NCI-H1436 treated with DMSO at 0.1 percent for 48 hours (cell line): ENCODE results near the gene PHIP.

Experiments
- DNase-seq: peaks from one replicate; lab custom pipeline; 2025; lab: John Stamatoyannopoulos, UW

Gene PHIP

DNA sequence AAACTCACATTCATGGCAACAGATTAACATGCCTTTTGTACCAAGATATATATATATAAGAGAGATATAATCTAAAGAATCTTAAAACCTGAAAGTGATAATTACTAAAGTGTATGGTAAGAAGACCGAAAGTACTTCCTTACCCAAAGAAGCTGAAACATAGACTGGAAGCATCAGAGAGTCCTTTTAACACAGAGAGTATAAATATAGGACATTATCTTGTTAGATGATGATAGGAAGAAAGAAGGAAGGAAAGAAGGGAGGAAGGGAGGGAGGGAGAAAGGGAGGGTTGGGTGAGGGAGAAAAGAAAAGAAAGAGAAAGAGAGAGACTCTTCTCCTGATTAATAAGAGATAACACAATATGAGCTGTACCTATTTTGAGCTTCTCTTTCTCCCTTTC lies 68.2 kb downstream of the PHIP start:
- no peak for DNase-seq

DNA sequence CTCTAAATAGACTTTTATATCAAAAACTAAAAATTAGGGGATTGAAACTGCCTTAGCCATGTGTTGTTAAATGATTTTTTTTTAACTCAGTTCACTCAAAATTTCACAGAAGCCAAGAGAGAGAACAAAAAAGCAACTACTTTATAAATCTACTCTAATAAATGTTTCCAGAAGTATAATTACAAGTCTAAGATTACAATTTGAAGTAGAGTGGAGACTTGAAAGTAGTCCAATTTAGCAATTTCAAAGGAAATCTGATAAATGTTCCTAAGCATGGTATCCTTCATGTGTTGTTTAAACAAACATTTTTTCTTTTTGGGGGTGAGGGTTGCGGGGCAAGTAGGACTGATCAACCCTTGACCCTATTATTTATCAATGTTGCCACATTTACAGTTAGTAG lies 72.6 kb downstream of the PHIP start:
- DNase-seq: no peak

DNA sequence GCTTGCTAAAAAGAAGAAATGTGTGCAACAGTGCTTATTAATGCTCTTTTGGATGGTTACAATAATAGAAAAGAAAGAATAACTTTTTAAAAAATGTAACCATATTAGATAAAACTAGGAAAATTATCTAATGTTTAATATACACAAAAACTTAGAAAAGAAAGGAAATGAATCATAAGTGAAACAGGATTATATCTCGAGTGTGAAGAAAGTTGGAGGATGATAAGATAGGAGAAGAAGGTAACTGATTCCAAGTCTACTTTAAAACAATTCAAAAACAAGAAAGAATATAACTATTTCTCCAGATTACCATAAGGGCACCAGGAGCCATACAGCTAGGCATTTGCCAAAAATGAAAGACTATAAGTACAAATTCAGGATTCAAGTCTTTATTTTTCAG lies 73.0 kb downstream of the PHIP start:
- DNase-seq: no peak

DNA sequence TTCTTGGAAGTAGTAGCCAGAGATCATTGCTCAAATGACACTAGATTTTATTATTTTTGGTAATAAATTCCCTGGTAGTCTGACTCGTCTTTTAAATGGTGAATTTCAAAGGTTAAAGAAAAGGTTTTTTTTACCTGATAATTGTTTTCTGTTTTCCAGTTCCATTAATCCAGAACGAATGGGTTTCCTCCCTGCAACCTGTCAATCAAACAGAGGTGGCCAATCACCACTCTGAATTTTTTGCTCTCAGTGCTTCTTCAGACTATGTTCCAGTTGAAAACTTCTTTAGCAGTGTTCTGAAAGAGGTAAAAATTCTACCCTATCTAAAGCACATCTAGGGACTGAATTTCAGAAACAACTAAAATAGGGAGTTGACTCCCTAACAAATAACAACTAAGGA lies 73.8 kb downstream of the PHIP start:
- DNase-seq: no peak

DNA sequence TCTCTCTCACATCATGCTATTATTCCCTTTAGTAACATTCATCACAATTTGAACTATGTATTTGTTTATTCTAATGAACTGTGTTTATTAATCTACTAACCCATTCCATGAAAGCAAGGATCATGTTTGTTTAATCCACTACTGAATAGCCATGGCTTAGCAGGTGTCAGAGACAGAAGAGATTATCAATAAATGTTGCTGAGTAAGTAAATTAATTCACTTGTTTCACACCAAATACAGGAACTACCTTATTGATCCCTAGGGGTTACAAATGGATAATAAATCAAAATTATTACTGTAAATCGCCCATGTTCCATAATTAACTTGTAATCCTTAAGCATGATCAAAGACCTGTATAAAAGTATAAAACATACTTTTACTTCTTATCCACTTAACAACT lies 76.6 kb downstream of the PHIP start:
- no peak for DNase-seq

DNA sequence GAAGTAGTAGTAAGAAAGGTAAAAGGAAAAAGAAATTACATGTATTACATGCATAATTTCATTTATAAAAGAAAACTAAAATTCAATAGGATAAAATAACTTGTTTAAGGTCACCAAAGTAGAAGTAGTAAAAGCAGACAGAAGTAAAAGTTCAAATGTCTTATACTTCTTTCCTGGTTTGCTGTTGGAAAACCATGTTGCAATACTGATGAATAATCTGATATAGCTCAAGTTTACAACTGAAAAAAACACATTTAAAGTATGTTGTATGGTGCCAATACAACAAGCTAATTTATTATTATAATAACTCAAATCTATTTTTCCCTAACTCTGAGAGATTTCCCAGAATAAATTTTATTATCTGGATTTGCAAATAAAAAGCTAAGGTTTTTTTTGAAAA lies 78.3 kb downstream of the PHIP start:
- no peak for DNase-seq

DNA sequence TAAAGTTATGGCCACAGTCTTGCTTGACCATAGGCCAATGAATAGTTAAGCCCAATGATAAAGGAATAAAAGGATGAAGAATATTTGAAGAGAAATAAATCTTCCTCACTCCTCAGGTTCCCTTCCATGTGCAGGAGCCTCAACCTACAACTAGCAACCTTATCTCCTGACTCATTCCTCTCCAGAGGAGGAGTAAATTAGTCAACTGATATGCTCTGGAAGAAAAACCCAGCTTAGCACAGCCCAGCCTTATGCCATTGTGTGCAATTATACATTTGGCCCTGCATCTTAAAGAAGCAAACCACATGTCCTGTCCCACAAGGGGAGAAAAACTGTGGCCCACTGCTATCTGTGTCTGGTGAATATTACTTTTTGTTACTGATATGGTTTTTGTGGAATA lies 82.1 kb downstream of the PHIP start:
- DNase-seq: no peak

DNA sequence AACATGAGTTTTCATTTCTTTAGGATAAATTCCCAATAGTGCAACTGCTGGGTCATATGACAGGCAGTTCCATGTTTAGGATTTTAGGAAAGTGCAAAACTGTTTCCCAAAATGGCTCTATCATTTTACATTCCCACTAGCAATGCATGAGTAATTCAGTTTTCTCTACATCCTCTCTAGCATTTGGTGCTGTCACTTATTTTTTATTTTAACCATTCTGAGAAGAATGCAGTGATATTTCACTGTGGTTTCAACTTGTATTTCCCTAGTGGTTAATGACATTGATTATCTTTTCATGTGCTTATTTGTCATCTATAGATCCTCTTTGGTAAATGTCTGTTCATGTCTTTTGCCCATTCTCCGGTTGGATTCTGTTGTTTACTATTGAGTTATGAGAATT lies 82.7 kb downstream of the PHIP start:
- no peak for DNase-seq

DNA sequence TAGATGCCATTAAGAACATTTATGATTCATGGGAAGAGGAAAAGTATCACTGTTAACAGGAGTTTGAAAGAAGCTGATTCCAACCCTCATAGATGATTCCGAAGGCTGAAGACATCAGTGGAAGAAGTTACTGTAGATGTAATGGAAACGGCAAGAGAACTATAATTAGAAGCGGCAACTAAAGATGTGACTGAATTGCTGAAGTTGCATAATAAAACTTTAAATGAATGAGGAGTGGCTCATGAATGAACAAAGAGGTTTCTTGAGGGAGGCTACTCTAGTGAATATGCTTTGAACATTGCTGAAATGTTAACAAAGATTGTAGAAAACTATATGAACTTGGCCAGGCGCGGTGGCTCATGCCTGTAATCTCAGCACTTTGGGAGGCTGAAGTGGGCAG lies 84.1 kb downstream of the PHIP start:
- no peak for DNase-seq

DNA sequence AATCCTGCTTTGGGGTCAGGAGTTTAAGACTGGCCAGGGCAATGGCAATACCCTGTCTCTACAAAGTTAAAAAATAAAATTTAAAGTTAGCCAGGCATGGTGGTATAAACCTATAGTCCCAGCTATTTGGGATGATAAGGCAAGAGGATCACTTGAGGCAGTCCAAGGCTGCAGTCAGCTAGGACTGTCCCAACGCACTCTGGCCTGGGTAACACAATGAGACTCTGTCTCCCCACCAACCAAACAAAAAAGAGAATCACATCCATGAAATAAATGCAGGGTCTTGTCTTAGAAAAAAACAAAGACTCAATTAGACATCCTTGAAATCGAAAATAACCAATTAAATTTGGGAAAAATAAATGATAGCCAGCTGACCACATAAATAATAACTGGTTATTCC lies 88.9 kb downstream of the PHIP start:
- DNase-seq: no peak

DNA sequence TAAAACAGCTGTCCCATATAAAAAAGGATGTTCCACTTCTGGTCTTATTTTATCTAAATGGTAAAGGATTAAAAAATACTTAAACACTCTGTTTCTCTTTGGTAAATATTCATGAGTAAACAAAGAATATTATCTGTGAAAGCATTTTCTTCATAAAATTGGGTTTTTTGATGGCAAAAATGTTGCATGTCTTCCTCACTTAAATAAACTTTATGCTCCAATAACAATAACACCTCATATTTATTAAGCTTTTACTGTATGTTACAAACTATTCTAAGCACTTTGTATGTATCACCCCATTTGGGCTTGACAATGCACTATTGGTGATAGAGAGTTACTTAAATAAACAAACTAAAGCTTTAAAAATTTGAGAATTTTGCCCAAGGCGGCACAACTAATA lies 91.9 kb downstream of the PHIP start:
- no peak for DNase-seq

DNA sequence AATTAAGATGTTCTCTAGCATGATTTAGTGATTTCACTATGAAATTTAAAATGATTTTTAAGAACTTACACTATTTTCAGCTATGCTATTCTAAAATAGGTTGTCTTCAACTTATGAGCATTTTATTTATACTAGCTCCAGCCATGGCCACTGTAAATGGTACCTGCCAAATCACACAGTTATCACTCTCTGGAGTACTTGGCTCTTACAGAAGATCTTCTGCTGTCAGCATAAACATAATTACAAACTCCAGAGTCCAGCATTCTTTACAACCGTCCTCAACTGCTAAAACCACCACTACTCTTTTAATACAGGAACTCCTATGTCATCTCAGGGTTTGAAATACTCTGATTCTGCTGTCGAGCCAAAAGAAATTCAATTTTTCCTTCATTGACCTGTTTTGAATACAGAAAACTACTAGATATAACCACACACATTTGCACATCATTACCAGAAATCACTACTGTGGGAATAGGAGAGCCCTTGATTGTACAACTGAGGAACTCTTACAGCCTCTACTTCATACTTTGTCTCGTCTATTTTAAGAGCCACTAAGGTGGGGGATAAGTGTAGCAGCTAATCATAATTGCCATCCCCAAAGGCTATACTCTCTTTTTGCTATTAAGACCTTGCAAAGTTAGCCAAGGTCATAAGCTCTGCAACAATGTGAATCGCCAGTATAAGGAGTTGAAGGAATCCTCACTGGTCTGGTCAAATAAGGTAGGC lies 93.7 kb downstream of the PHIP start:
- DNase-seq: no peak

DNA sequence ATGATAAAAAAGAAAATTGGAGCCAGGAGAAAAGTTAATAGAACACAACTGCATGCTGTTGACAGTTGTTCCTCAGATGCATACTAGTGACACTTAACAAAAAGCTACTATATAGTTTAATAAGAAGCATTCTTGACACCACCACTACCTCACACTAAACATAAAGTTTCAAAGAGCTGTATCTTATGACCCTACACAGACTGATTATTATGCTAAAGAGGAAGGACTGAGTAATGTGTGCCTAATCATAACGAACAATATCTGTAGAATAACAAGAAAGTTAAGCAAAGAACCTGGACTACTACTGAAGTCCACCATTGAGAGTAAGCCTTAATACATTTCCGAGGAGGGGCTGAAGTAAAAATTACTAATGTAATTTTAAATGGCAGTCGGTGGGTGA lies 110.9 kb downstream of the PHIP start:
- DNase-seq: no peak

DNA sequence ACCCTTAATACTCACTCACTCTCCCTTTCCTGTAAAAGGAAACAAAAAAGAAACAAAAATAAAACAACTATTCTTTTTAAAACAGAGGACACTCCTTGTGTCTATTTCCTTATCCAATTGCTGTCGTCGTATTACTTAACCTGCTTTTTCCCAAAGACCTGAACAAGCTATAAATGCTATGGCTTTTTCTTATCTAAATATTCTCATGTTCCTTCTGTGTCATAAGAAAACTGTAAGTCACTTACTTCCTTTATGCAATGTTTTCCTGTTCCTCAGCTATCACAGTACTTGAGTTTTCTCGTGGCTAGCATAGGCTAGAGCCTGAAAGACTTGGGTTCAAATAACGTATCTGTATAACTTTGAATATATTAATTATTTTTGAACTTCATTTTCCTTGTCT lies 111.5 kb downstream of the PHIP start:
- no peak for DNase-seq

DNA sequence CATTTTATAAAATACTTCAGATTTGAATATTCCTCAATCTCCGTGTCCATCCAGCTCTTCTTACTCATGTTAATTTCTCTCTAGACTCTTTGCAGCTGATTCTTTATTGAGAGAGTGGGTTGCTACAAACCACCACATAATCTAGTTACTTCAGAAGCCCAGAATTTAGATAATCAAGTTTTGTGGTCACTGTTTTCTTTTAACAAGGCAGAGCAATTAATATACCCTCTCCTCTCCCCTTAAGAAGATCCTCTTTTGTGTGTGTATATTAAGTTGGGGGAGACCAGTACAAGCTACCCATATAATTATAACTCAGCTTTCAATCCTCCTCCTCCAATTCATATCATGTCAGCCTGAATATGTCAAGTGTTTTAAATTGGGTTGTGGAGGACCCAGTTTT lies 115.6 kb downstream of the PHIP start:
- DNase-seq: no peak

DNA sequence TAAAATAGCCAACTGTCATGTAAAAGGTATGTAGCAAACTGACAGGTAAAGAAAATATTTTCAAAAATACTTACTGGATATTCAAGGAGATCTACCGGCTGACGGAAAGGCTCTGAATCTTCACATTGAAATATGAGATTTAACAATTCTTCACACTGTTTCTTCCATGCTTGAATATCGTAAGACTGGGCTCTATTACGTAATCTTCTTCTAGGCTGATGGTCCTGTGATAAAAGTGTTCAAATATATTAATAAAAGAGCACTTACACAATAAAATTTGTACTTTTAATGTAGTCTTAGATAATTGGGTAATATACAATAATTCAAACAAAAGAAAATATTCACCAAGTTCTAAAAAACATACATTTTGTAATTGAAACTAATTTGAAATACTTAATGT lies 123.3 kb downstream of the PHIP start:
- DNase-seq: no peak

DNA sequence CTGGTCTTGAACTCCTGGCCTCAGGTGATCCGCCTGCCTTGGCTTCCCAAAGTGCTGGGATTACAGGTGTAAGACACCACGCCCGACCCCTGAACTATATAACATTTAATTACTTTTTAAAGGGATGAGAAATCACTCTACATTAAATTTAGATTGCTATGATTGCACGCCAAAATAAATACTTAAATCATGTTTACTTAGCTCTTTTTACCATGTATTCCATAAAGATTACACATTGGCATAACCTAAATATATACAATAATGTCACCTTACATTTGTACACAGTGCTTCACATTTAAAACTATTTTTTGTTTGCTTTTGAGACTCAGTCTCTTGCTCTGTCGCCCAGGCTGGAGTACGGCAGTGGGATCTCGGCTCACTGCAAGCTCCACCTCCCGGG lies 124.3 kb downstream of the PHIP start:
- DNase-seq: no peak

DNA sequence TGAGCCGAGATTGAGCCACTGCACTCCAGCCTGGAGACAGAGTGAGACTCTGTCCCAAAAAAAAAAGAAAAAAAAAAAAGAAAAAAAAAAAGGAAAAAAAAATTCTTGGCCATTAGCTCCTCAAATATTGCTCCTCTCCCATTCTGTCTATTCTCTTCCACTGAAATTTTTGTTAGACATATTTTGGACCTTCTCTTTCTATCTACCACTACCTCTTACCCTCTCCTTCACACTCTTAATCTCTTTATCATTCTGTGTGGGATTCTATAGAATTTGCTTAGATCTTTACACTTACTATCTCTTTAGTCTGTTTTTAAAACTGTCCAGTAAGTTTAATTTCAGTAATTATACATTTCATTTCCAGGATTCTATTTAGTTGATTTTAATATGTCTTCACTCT lies 125.7 kb downstream of the PHIP start:
- no peak for DNase-seq

DNA sequence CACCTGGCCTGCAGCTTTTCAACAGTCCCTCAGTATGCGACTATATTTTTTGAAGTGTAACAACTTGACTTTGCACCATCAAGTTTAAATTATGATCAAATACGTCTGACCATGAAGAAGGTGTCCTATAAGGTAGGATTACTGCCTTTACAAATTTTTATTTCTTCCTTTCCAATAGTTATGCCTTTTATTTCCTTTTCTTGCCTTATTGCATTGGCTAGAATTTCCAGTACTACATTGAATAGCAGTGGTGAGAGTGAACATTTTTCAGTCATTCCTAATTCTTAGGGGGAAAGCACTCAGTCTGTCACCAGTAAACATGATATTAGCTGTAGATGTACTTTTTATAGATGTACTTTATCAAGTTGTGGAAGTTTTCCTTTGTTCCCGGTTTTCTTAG lies 129.3 kb downstream of the PHIP start:
- no peak for DNase-seq

DNA sequence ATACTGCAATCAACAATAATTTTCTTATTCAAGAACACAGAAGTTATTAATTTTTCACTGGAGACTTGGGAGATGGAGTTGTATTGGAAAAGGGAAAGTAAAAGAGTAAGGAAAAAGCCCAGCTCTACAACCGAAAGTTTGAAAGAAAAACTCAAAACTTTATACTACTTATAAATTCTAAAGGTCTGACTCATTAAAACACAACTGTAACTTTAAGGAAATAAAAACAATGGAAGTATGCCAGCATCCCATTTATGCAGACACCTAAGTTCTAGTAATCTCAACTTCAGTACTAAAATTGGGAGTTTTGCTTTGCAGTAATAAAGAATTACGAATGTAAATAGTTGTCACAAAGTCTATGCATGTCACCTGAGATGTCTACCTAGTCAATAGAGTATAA lies 130.1 kb downstream of the PHIP start:
- no peak for DNase-seq

DNA sequence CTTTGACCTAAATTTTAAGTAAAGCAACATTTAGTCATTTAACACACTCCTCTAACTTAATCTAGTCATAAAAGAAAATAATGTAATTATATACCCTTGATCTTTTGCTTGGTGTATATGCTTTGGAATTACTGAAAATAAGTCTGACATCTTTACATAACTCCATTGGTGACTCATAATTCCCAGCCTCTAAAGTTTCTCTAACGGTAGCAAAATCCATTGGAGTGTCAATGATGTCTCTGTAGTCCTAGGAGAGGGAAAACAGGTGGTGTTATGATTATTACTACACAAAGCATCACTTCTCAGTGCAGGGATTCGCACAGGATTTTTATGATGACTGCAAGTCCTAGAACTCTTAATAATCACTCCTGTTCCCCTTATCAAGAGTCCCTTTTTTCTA lies 130.5 kb downstream of the PHIP start:
- no peak for DNase-seq

DNA sequence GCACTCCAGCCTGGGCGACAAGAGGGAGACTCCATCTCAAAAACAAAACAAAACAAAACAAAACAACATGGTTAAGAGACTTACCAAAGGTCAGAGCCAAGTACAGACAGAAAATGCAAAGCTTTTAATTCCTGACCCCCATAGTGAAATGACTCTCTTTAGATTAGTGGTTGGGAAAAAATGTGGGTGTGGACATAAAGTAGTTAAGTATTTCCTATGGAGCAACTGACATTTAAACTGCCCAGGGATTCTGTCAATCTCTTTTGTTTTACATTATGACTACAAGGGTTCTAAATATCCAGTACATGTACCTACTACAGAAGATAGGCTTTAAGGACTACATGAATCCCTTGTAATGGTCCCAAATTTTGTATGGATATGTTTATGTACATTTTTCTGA lies 135.6 kb downstream of the PHIP start:
- DNase-seq: no peak

DNA sequence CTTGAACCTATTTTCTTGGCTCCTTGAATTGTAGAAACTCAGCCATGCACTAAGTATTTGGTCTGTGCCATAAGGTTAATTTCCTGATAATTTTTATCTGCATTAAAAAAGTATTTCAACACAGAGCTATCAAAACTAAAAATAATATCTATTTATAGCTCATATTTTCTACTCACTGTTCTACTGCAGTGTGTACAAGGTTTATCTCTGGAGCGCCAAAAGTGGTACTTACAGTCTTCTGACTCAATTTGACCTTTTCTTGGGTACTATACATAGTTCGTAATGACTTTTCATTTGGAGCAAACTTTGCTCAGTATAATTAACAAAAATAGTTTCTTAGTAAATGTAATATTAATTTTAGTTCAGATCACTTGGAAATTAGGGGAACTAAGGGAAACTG lies 141.5 kb downstream of the PHIP start:
- no peak for DNase-seq

DNA sequence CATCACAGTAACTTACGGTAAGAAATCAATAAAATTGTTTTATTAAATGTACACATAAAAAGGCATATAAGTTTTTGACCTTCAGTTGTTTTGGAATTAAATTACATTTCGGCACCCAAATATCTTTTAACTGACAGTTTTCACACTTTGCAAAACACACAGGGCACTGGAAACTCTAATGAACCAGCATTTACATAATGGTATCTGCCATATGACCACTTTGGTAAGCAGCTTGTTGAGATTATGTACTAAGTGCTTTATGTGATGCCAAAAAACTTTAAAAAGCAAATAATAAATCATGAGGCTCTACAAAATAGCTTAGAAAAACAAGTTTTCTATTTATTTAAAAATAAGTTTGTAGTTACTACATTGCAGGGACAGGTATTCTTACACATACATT lies 142.5 kb downstream of the PHIP start:
- no peak for DNase-seq

DNA sequence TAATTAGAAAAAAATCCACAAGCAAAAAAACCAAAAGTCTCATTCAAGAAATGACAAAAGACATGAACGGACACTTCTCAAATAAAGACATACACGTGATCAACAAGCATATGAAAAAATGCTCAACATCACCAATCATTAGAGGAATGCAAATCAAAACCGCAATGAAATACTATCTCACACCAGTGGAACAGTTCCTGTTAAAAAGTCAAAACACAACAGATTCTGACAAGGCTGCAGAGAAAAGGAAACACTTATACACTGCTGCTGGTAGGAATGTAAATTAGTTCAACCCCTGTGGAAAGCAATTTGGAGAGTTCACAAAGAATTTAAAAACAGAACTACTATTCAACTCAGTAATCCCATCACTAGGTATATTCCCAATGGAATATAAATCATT lies 152.7 kb downstream of the PHIP start:
- no peak for DNase-seq
